ENCODE data around the gene GPBAR1.
A peak's percentile ranks its signal among the peaks of the same experiment; 100 is the strongest.

The GPBAR1 gene

GRCh38 chr2:218257390-218257981 lies 3.3 kb upstream of the GPBAR1 start:
- peak; percentile 68 for TF ChIP-seq CTCF (conservative IDR thresholded peaks at IDR 0.05; ENCODE audit: low read depth, low read length)
- Histone ChIP-seq H3K27ac (peak overlapping the region; percentile 21; the same call in 1 of the 2 replicates), H3K4me1 (ENCODE audit: low read depth, poor library complexity, severe bottlenecking) (peaks cover 23% of the 10 kb centered on the region), H3K27me3 (ENCODE audit: insufficient read depth, low read depth) (no peaks in the 10 kb centered on the region), H2AFZ (ENCODE audit: low read depth) (no peak overlapping the region), H3K9ac (no peak overlapping the region), H3K79me2 (ENCODE audit: insufficient read depth, low read depth) (no peaks in the 10 kb centered on the region), H3K36me3 (ENCODE audit: insufficient read depth) (peaks cover 13% of the 10 kb centered on the region; the same call in 1 of the 2 replicates), H4K20me1 (ENCODE audit: insufficient read depth) (no peaks in the 10 kb centered on the region), H3K4me3 (IDR thresholded peaks at IDR 0.05; ENCODE audit: insufficient read depth, low read depth, low read length) (no peak overlapping the region), H3K4me2 (no peak overlapping the region)

DNA sequence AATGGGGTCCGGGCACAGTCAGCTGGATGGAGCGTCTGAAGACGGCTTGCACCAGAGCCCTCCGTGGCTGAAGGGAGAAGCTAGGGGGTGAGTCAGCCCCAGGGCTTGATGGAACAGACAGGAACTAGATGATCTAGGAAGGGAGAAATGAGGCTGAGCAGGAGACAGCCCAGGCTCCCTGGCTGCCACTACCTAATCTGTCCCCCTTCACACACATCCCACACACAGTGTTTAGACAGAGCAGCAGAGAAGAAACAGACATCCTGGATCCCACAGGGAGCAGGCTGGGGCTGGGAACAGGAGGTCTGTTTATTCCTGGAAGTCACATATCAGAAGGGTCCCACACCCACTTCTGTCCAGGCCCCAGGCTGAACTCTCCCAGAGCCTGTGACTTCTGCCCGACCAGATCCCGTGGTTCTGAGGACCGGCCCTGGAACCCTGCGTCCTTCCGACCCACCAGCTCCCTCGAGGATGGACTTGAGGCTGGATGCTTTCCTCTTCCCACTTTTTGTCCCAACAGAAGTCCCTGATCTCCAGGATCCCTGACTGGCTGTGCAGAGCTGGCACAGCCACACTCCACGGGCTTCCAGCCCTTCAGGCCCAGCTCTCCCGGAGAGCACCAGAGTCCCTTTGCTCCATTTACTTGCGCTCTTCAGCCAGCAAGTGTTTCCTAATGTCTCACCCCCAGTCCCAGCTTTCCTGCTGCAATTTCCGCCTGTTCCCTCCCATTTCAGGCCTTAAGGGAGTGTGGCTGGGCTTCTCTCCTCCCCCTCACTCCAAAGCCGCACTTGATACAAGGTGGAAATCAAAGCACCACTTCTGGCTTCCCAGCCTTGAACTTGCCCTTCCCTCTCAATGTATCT lies 1.5 kb upstream of the GPBAR1 start:
- Histone ChIP-seq H3K79me2 (ENCODE audit: insufficient read depth, low read depth) (no peaks in the 10 kb centered on the region), H3K9ac (no peak overlapping the region), H3K4me1 (ENCODE audit: low read depth, poor library complexity, severe bottlenecking) (peaks cover 28% of the 10 kb centered on the region), H3K27me3 (ENCODE audit: insufficient read depth, low read depth) (no peaks in the 10 kb centered on the region), H3K36me3 (ENCODE audit: insufficient read depth) (peaks cover 1% of the 10 kb centered on the region; the same call in 1 of the 2 replicates), H3K4me2 (no peak overlapping the region), H3K4me3 (IDR thresholded peaks at IDR 0.05; ENCODE audit: insufficient read depth, low read depth, low read length) (no peak overlapping the region), H4K20me1 (ENCODE audit: insufficient read depth) (no peaks in the 10 kb centered on the region), H3K27ac (no peak overlapping the region), H2AFZ (ENCODE audit: low read depth) (no peak overlapping the region)
- no peak for TF ChIP-seq CTCF (conservative IDR thresholded peaks at IDR 0.05; ENCODE audit: low read depth, low read length)

DNA sequence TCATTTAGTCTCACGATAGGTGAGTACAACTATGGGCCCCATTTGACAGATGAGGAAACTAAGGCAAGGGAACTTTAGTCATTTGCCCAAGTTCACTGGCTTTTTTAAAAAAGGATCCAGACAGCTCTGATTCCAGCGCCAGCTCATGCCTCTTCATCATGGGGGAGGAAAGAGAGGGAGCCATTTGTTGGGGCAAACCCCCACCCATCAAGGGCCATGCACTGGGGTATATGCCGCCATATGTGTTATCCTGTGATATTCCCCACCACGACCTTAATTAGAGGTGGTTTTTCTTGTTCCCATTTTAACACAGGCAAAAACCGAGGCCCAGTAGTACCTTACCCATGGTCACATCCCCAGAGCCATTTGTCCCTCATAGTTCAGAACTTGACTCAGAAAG lies 649 bp upstream of the GPBAR1 start:
- no peak overlapping the region for H2AFZ ChIP-seq (ENCODE audit: low read depth)
- H3K36me3 ChIP-seq (ENCODE audit: insufficient read depth), result no peaks in the 10 kb centered on the region
- no peaks in the 10 kb centered on the region for H3K27me3 ChIP-seq (ENCODE audit: insufficient read depth, low read depth)
- H3K27ac ChIP-seq, result no peak overlapping the region
- H3K79me2 ChIP-seq (ENCODE audit: insufficient read depth, low read depth), result no peaks in the 10 kb centered on the region
- no peak overlapping the region for H3K4me2 ChIP-seq
- no peak overlapping the region for H3K4me3 ChIP-seq (IDR thresholded peaks at IDR 0.05; ENCODE audit: insufficient read depth, low read depth, low read length)
- peaks cover 34% of the 10 kb centered on the region for H3K4me1 ChIP-seq (ENCODE audit: low read depth, poor library complexity, severe bottlenecking)
- no peak overlapping the region for H3K9ac ChIP-seq
- no peaks in the 10 kb centered on the region for H4K20me1 ChIP-seq (ENCODE audit: insufficient read depth)
- no peak for TF ChIP-seq CTCF (conservative IDR thresholded peaks at IDR 0.05; ENCODE audit: low read depth, low read length)

- no peak overlapping the region for H2AFZ ChIP-seq (ENCODE audit: low read depth)
- H3K9ac ChIP-seq, result no peak overlapping the region
- no peaks in the 10 kb centered on the region for H3K27me3 ChIP-seq (ENCODE audit: insufficient read depth, low read depth)
- H3K36me3 ChIP-seq (ENCODE audit: insufficient read depth), result no peaks in the 10 kb centered on the region
- TF ChIP-seq CTCF (conservative IDR thresholded peaks at IDR 0.05; ENCODE audit: low read depth, low read length), result no peak
- H3K4me1 ChIP-seq (ENCODE audit: low read depth, poor library complexity, severe bottlenecking), result peaks cover 33% of the 10 kb centered on the region
- H3K4me2 ChIP-seq, result no peak overlapping the region
- H4K20me1 ChIP-seq (ENCODE audit: insufficient read depth), result no peaks in the 10 kb centered on the region
- no peaks in the 10 kb centered on the region for H3K79me2 ChIP-seq (ENCODE audit: insufficient read depth, low read depth)
- H3K27ac ChIP-seq, result no peak overlapping the region
- H3K4me3 ChIP-seq (IDR thresholded peaks at IDR 0.05; ENCODE audit: insufficient read depth, low read depth, low read length), result no peak overlapping the region
Measured at GRCh38 chr2:218261423-218262236, 815 bp downstream of the GPBAR1 start.

Data from KMS-11 (cell line).